Measurements from ENCODE around the gene GGACT. TPM values are rescaled to one million over a fixed set of nuclear protein-coding genes. Genes with fewer than 3 reads are reported as not detected.

GGACT gene
- total and polyA plus RNA-seq, 5 donors from 2014 or later = 8.3 to 15.1 (median 9.3) TPM

DNA sequence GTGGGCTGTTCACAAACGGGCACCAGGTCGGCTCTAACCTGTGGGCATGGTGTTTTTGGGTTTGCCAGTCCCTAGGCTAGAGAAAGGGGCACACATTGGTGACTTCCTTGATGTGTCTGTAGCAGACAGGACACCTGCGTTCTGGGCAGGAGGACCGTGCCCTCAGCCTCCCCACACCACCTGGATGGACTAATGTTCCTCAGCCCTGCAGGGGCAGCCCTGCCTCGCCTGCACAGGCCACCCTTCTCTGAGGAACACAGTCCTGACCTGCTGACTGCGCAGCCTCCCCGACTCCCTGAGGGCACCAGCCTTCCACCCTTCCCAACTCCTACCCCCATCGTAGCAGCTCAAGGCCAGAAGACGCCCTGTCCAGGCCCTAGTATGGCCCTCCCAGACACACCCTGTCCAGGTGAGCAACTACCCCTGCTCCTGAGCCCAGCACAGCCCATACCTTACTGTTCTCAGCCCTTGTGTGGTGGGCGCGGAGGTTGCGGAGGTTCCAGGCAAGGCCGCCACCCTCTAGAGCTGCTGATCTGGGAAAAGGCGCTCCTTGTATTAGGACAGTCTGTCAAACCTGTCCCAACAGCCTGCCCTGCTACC lies 55.7 kb downstream of the GGACT start:
- DNase-seq = no peak
- no peaks in the 10 kb centered on the region for H3K27me3 ChIP-seq (ENCODE audit: control insufficient read depth, insufficient read depth, low read length)
- H3K4me1 ChIP-seq (ENCODE audit: control insufficient read depth, insufficient read depth, low read length, poor library complexity, severe bottlenecking) = peaks cover under 1% of the 10 kb centered on the region
- no peak overlapping the region for H3K27ac ChIP-seq (ENCODE audit: insufficient read depth, low read length, poor library complexity, severe bottlenecking)
- H3K27me3 Mint-ChIP-seq = no peaks in the 10 kb centered on the region
- no peaks in the 10 kb centered on the region for H3K9me3 ChIP-seq (ENCODE audit: control insufficient read depth in 2 of 2, low read length in 2 of 2)
- H3K27ac Mint-ChIP-seq = no peak overlapping the region
- H3K4me3 Mint-ChIP-seq = no peak overlapping the region
- peaks cover 24% of the 10 kb centered on the region for H3K36me3 Mint-ChIP-seq
- no peaks in the 10 kb centered on the region for H3K36me3 ChIP-seq (ENCODE audit: control insufficient read depth, insufficient read depth, low read length)
- peaks cover 0 to 3% (median 0%) of the 10 kb centered on the region in 7 donors for H3K9me3 Mint-ChIP-seq
- peaks cover 0 to 14% (median 0%) of the 10 kb centered on the region in 4 donors for H3K4me1 Mint-ChIP-seq
- H3K4me3 ChIP-seq (ENCODE audit: low read depth, low read length) = no peak overlapping the region
- ATAC-seq (ENCODE audit: low read depth in 2 of 2) = no peak

DNA sequence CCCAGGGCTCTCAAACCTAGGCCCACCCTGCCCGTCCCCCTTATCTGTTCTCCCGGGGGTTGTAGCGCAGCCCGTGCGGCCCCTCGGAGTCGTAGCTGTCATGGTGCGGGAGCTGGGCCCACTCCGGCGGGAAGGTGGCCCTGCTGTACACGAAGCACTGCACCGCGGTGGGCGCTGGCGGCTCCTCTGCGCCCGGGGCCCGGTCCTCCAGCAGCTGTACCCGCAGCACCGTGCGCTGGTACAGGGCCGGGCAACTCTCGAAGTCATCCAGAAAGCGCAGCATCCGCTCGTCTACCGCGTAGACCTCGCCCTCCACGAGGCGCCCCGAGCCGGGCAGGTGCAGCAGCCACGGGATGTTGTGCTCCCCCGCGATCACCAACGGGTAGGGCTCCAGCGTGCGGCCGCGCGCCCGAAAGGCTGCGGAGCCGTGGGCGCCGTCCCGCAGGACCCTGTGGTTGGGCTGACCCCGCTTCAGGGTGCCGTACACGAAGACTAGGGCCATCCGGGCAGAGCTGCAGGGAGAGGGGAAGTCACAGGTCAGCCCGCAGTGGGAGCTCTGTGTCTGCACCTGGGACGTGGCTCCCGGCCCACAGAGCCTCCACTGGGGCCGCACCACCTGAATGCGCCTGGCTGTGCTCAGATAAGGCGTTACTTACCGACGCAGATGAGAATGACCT lies 56.4 kb downstream of the GGACT start:
- ATAC-seq (ENCODE audit: low read depth in 2 of 2) (no peak), DNase-seq (no peak)
- peaks cover 0 to 3% (median 0%) of the 10 kb centered on the region in 7 donors for H3K9me3 Mint-ChIP-seq
- Histone ChIP-seq H3K4me3 (ENCODE audit: low read depth, low read length) (no peak overlapping the region), H3K27me3 (ENCODE audit: control insufficient read depth, insufficient read depth, low read length) (no peaks in the 10 kb centered on the region), H3K4me1 (ENCODE audit: control insufficient read depth, insufficient read depth, low read length, poor library complexity, severe bottlenecking) (no peaks in the 10 kb centered on the region), H3K36me3 (ENCODE audit: control insufficient read depth, insufficient read depth, low read length) (no peaks in the 10 kb centered on the region), H3K9me3 (ENCODE audit: control insufficient read depth in 2 of 2, low read length in 2 of 2) (no peaks in the 10 kb centered on the region), H3K27ac (ENCODE audit: insufficient read depth, low read length, poor library complexity, severe bottlenecking) (no peak overlapping the region)
- H3K4me1 Mint-ChIP-seq = peaks cover 0 to 7% (median 0%) of the 10 kb centered on the region in 4 donors
- no peak overlapping the region for H3K27ac Mint-ChIP-seq
- no peaks in the 10 kb centered on the region for H3K27me3 Mint-ChIP-seq
- H3K36me3 Mint-ChIP-seq = peaks cover 24% of the 10 kb centered on the region
- H3K4me3 Mint-ChIP-seq = no peak overlapping the region

DNA sequence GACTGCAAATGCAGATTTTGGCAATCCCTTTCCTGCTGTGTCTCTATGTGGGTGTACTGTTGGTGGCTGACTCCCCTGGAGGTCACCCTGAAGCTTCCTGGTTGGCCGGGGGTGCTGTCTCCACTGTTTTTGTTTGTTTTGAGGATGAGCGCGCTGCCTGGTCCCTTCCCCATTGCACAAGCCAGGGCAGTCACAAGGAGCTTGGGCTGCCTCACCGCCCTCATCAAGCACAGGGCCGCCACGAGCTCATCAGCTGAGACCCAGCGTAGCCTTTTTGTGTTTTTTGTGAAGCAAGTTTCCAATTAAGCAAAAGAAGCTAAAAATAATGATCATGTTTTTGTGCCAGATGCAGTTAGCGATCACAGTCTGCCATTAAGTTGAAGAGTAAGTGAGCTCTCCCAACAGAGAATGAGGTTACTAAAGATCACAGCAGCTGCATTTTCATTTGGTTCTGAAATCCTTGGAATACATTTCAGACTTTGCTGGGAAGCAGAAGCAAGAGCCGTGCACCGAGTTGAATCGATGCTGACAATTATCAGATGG lies 57.8 kb downstream of the GGACT start:
- no peak for DNase-seq
- no peak overlapping the region for H3K4me3 Mint-ChIP-seq
- H3K27ac ChIP-seq (ENCODE audit: insufficient read depth, low read length, poor library complexity, severe bottlenecking) = no peak overlapping the region
- H3K27ac Mint-ChIP-seq = peak overlapping the region in 1 of 3 donors; percentile 43
- H3K4me3 ChIP-seq (ENCODE audit: low read depth, low read length) = no peak overlapping the region
- H3K4me1 ChIP-seq (ENCODE audit: control insufficient read depth, insufficient read depth, low read length, poor library complexity, severe bottlenecking) = no peaks in the 10 kb centered on the region
- no peaks in the 10 kb centered on the region for H3K27me3 Mint-ChIP-seq
- H3K9me3 ChIP-seq (ENCODE audit: control insufficient read depth in 2 of 2, low read length in 2 of 2) = no peaks in the 10 kb centered on the region
- H3K36me3 Mint-ChIP-seq = peaks cover 24% of the 10 kb centered on the region
- no peak for ATAC-seq (ENCODE audit: low read depth in 2 of 2)
- peaks cover 0 to 3% (median 0%) of the 10 kb centered on the region in 4 donors for H3K4me1 Mint-ChIP-seq
- peaks cover 0 to 3% (median 0%) of the 10 kb centered on the region in 7 donors for H3K9me3 Mint-ChIP-seq
- no peaks in the 10 kb centered on the region for H3K36me3 ChIP-seq (ENCODE audit: control insufficient read depth, insufficient read depth, low read length)
- no peaks in the 10 kb centered on the region for H3K27me3 ChIP-seq (ENCODE audit: control insufficient read depth, insufficient read depth, low read length)

DNA sequence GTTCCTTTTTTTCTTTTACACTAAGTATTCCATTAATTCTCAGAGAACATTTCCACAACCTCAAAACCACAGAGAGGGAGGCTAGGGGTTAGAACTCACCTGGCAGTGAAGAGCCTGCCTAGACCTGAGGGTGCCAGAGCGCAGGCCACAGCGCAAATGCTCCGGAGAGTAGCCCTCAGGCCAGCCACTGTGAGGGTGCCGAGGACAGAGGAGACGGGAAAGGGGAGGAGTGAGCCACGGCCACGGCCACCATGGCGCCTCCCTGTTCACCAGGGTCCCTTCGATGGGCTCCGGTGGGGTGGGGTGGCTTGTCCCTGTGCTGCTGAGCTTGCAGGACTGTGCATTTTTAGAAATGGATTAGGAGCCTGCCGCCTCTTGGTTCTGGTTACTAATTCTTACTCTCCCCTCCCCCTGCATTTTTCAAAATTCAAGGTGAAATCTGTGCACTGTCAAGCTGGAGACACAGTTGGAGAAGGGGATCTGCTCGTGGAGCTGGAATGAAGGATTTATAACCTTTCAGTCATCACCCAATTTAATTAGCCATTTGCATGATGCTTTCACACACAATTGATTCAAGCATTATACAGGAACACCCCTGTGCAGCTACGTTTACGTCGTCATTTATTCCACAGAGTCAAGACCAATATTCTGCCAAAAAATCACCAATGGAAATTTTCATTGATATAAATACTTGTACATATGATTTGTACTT lies 58.8 kb downstream of the GGACT start:
- Mint-ChIP-seq H3K4me1 (peaks cover 0 to 2% (median 0%) of the 10 kb centered on the region in 4 donors), H3K27ac (no peak overlapping the region), H3K4me3 (no peak overlapping the region), H3K27me3 (no peaks in the 10 kb centered on the region), H3K9me3 (peaks cover 0 to 3% (median 0%) of the 10 kb centered on the region in 7 donors), H3K36me3 (peaks cover 21% of the 10 kb centered on the region)
- ATAC-seq (ENCODE audit: low read depth in 2 of 2) (no peak), DNase-seq (no peak)
- H3K4me3 ChIP-seq (ENCODE audit: low read depth, low read length) = no peak overlapping the region
- H3K36me3 ChIP-seq (ENCODE audit: control insufficient read depth, insufficient read depth, low read length) = no peaks in the 10 kb centered on the region
- H3K4me1 ChIP-seq (ENCODE audit: control insufficient read depth, insufficient read depth, low read length, poor library complexity, severe bottlenecking) = no peaks in the 10 kb centered on the region
- H3K9me3 ChIP-seq (ENCODE audit: control insufficient read depth in 2 of 2, low read length in 2 of 2) = no peaks in the 10 kb centered on the region
- no peaks in the 10 kb centered on the region for H3K27me3 ChIP-seq (ENCODE audit: control insufficient read depth, insufficient read depth, low read length)
- H3K27ac ChIP-seq (ENCODE audit: insufficient read depth, low read length, poor library complexity, severe bottlenecking) = no peak overlapping the region

DNA sequence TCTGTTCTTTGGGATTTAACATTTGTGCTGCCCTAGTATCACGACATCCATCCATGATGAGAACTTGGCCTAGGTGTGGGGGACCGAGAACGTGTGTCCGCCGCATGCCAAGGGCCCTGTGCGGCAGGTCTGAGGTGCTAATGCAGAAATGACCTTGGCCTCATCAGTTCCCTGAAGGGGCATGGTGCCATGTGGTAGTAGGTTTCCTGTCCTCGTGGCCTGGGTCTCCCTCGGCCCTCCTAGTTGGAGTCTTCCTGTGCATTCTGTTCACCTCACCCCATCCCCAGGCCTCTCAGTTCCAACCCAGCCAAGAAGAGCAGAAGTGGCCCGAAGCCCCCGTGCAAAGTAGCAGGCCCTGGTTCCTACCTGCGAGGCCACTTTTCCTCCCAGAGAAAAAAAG lies 59.8 kb downstream of the GGACT start:
- no peak overlapping the region for H3K4me3 ChIP-seq (ENCODE audit: low read depth, low read length)
- H3K27ac ChIP-seq (ENCODE audit: insufficient read depth, low read length, poor library complexity, severe bottlenecking) = no peak overlapping the region
- H3K4me3 Mint-ChIP-seq = no peak overlapping the region
- H3K27me3 Mint-ChIP-seq = no peaks in the 10 kb centered on the region
- no peaks in the 10 kb centered on the region for H3K27me3 ChIP-seq (ENCODE audit: control insufficient read depth, insufficient read depth, low read length)
- H3K36me3 Mint-ChIP-seq = peaks cover 21% of the 10 kb centered on the region
- no peaks in the 10 kb centered on the region for H3K9me3 ChIP-seq (ENCODE audit: control insufficient read depth in 2 of 2, low read length in 2 of 2)
- DNase-seq (no peak), ATAC-seq (ENCODE audit: low read depth in 2 of 2) (no peak)
- H3K27ac Mint-ChIP-seq = no peak overlapping the region
- no peaks in the 10 kb centered on the region for H3K9me3 Mint-ChIP-seq
- H3K4me1 ChIP-seq (ENCODE audit: control insufficient read depth, insufficient read depth, low read length, poor library complexity, severe bottlenecking) = no peaks in the 10 kb centered on the region
- no peaks in the 10 kb centered on the region for H3K36me3 ChIP-seq (ENCODE audit: control insufficient read depth, insufficient read depth, low read length)
- H3K4me1 Mint-ChIP-seq = no peaks in the 10 kb centered on the region

DNA sequence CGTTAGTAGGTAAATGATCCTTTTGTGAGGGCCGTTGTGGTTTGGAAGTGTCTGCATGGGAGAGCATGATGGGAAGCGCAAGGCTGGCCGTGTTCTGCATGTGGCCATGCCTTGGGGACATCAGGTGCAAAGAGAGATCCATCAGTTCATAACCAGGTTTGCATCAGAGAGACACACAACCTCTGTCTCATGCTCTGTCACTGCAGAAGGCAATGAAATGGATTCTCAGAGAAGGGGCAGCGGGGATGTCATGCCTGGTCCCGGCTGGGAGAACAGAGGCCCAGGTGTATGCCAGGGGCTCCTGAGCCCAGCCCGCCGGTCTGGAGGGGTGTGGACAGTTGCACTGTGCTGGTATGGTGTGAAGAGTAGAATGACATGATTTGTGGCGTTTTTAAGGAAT lies 60.2 kb downstream of the GGACT start:
- H3K4me3 ChIP-seq (ENCODE audit: low read depth, low read length) = no peak overlapping the region
- Mint-ChIP-seq H3K27me3 (no peaks in the 10 kb centered on the region), H3K4me3 (no peak overlapping the region), H3K36me3 (peaks cover 21% of the 10 kb centered on the region), H3K27ac (peak overlapping the region in 1 of 3 donors; percentile 57), H3K9me3 (no peaks in the 10 kb centered on the region), H3K4me1 (no peaks in the 10 kb centered on the region)
- no peaks in the 10 kb centered on the region for H3K9me3 ChIP-seq (ENCODE audit: control insufficient read depth in 2 of 2, low read length in 2 of 2)
- H3K4me1 ChIP-seq (ENCODE audit: control insufficient read depth, insufficient read depth, low read length, poor library complexity, severe bottlenecking) = no peaks in the 10 kb centered on the region
- no peak overlapping the region for H3K27ac ChIP-seq (ENCODE audit: insufficient read depth, low read length, poor library complexity, severe bottlenecking)
- DNase-seq (no peak), ATAC-seq (ENCODE audit: low read depth in 2 of 2) (no peak)
- H3K27me3 ChIP-seq (ENCODE audit: control insufficient read depth, insufficient read depth, low read length) = no peaks in the 10 kb centered on the region
- H3K36me3 ChIP-seq (ENCODE audit: control insufficient read depth, insufficient read depth, low read length) = no peaks in the 10 kb centered on the region

DNA sequence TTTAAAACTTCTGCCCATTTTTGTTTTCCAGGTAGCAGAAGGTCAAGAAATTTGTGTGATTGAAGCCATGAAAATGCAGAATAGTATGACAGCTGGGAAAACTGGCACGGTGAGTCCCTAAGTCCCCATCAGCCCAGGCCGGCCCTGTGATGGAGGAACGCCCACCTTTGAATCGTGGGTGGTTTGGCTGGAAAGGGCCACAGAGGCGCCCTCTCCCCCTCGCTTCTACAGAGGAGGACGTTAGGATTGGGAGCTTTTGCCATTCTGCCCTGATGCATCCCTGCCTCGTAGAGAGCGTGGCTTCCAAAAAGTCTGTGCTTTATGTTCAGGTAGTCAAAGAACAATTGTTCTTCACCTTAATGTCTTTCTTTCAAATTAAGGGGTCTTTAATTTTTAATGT lies 60.9 kb downstream of the GGACT start:
- H3K4me1 Mint-ChIP-seq = peaks cover 0 to 5% (median 1%) of the 10 kb centered on the region in 4 donors
- no peak overlapping the region for H3K4me3 Mint-ChIP-seq
- no peaks in the 10 kb centered on the region for H3K27me3 ChIP-seq (ENCODE audit: control insufficient read depth, insufficient read depth, low read length)
- no peak overlapping the region for H3K27ac ChIP-seq (ENCODE audit: insufficient read depth, low read length, poor library complexity, severe bottlenecking)
- no peak overlapping the region for H3K4me3 ChIP-seq (ENCODE audit: low read depth, low read length)
- H3K9me3 Mint-ChIP-seq = no peaks in the 10 kb centered on the region
- peaks cover 21% of the 10 kb centered on the region for H3K36me3 Mint-ChIP-seq
- H3K27ac Mint-ChIP-seq = no peak overlapping the region
- ATAC-seq (ENCODE audit: low read depth in 2 of 2) (no peak), DNase-seq (no peak)
- no peaks in the 10 kb centered on the region for H3K27me3 Mint-ChIP-seq
- H3K36me3 ChIP-seq (ENCODE audit: control insufficient read depth, insufficient read depth, low read length) = no peaks in the 10 kb centered on the region
- H3K4me1 ChIP-seq (ENCODE audit: control insufficient read depth, insufficient read depth, low read length, poor library complexity, severe bottlenecking) = no peaks in the 10 kb centered on the region
- no peaks in the 10 kb centered on the region for H3K9me3 ChIP-seq (ENCODE audit: control insufficient read depth in 2 of 2, low read length in 2 of 2)

Measured in CD4-positive, CD25-positive, alpha-beta regulatory T cell (primary cell).